Esophagus squamous epithelium (tissue), 5 donors: ENCODE results near the gene RPP21. TPM values are rescaled to one million over a fixed set of nuclear protein-coding genes. Genes with fewer than 3 reads are reported as not detected.
"Not testable (repeated sequence)": the region's sequence is repeated elsewhere in the genome, so short reads cannot be mapped to it uniquely, and the experiment has no call there.

Source experiments
- DNase-seq: peaks from one replicate; lab custom pipeline; 2025; lab: John Stamatoyannopoulos, UW
- H3K27ac ChIP-seq, 4 donors: fragments of 200-600 bp; sonication (generic); one replicate each; pipeline ENCODE4 v1.5.1; 2016 to 2019; ENCODE audit warnings: mild to moderate bottlenecking in 1 of 4
- H3K27me3 ChIP-seq, 4 donors: fragments of 200-600 bp; sonication (generic); 1 replicate in 3 of 4; 2 replicates in 1 of 4; pipeline versions ENCODE4 v1.5.1 to v1.6.0; 2017 to 2021; ENCODE audit warnings: antibody characterized with exemption in 1 of 4
- H3K36me3 ChIP-seq, 3 donors: fragments of 200-600 bp; sonication (generic); one replicate each; pipeline ENCODE4 v1.5.1; 2016 to 2019
- H3K4me1 ChIP-seq, 3 donors: fragments of 200-600 bp; sonication (generic); one replicate each; pipeline ENCODE4 v1.5.1; 2017 to 2019
- H3K4me3 ChIP-seq, 4 donors: fragments of 200-600 bp; sonication (generic); 1 replicate in 3 of 4; 2 replicates in 1 of 4; pipeline ENCODE4 v1.5.1; 2016 to 2019; ENCODE audit warnings: mild to moderate bottlenecking in 2 of 4, moderate library complexity in 1 of 4
- H3K9me3 ChIP-seq, 3 donors: fragments of 200-600 bp; sonication (generic); one replicate each; pipeline ENCODE4 v1.5.1; 2016 to 2019
- POLR2A ChIP-seq, 4 donors: fragments of 450-650 bp; IDR thresholded peaks; one replicate each; pipeline ENCODE4 v1.6.1; 2017; ENCODE audit warnings: antibody characterized with exemption in 4 of 4, mild to moderate bottlenecking in 4 of 4, moderate library complexity in 3 of 4
- WGBS, 2 donors: methylation state at CpG; one replicate each; pipeline ENCODE4 v1.1.5; 2018; 5-methylcytosine and 5-hydroxymethylcytosine counted together
- intact Hi-C: fragments of 100-400 bp; cut with DNase I; formaldehyde crosslinking; loops from one replicate; pipeline ENCODE4 v1.15.0; 2022
- total RNA-seq, 4 donors: library from RNA; depleted of rRNA; stranded (reverse); fragments of >200 nt; gene quantifications; one replicate each; pipeline ENCODE4 v1.1.0, GENCODE V29; 2016
- TF ChIP-seq, protein P1 (sequence below), 6 experiments: fragments of 450-650 bp in 4 of 6; fragments of 200-600 bp in 2 of 6; sonication (generic) in 2 of 6; IDR thresholded peaks; one replicate each; pipeline ENCODE4 v1.5.1; 2016 to 2019; ENCODE audit warnings: antibody characterized with exemption in 6 of 6, mild to moderate bottlenecking in 4 of 6, moderate library complexity in 4 of 6
- donor health status: DM: yes; HTN: yes; CAD: no.

The RPP21 gene
- total RNA-seq, 4 donors from 2014 or later: 60.2 to 101 (median 81.7) TPM

DNA sequence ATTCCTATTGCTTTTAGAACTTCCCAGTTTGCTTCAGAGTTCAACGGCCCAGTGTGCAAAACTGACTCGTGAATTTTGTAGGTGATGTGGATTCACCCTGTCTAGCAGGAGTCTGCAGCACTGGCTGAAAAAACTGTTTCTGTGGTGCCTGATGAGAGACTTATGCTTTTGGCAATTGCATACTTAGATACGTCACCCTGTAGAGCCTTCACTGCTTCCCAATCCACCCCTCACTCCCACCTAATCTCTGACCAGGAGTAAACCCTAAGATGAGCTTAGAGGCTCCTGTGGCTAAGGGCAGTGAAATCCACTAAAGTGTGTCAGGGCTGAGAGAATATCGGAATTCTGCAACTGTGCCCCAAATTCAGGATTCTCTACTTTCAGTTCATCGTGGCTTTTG, 14.3 kb downstream of the RPP21 start:
- peaks cover 0 to 10% (median 7%) of the 10 kb centered on the region in 3 donors for H3K4me1 ChIP-seq
- H3K36me3 ChIP-seq: no peaks in the 10 kb centered on the region
- 49 to 60% methylated on average over 5 of the region's 5 CpGs for WGBS, 2 donors
- H3K4me3 ChIP-seq: no peak overlapping the region
- H3K9me3 ChIP-seq: peaks cover 0 to 4% (median 0%) of the 10 kb centered on the region in 3 donors
- H3K27ac ChIP-seq: no peak overlapping the region
- H3K27me3 ChIP-seq: peaks cover 0 to 88% (median 3%) of the 10 kb centered on the region in 4 donors
- TF ChIP-seq, protein P1, sequence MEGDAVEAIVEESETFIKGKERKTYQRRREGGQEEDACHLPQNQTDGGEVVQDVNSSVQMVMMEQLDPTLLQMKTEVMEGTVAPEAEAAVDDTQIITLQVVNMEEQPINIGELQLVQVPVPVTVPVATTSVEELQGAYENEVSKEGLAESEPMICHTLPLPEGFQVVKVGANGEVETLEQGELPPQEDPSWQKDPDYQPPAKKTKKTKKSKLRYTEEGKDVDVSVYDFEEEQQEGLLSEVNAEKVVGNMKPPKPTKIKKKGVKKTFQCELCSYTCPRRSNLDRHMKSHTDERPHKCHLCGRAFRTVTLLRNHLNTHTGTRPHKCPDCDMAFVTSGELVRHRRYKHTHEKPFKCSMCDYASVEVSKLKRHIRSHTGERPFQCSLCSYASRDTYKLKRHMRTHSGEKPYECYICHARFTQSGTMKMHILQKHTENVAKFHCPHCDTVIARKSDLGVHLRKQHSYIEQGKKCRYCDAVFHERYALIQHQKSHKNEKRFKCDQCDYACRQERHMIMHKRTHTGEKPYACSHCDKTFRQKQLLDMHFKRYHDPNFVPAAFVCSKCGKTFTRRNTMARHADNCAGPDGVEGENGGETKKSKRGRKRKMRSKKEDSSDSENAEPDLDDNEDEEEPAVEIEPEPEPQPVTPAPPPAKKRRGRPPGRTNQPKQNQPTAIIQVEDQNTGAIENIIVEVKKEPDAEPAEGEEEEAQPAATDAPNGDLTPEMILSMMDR (IDR thresholded peaks at IDR 0.05): no peak
- no peak for TF ChIP-seq POLR2A (IDR thresholded peaks at IDR 0.05)
- intact Hi-C loops: no loop called here
- no peak for DNase-seq

DNA sequence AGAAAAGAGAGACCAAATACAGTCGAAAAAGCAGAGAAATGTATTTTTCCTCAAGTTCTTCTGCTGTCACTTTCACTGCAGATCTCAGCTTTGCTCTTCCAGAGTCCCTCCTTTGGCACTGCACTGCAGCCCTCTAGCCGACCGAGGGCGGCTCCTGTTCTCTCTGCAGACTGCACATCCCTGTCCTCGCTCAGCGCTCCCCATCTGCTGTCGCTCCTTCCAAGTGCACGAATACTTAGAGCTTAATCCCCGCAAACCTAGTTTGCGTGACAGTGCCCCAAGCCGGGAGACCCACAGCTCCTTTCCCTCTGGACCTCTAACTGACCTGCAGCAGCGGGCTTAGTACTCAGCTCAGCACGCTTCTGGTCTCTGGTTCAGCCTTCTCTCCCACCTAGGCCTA, 15.2 kb downstream of the RPP21 start:
- H3K9me3 ChIP-seq: peaks cover 0 to 4% (median 0%) of the 10 kb centered on the region in 3 donors
- no peak overlapping the region for H3K27ac ChIP-seq
- H3K4me3 ChIP-seq: no peak overlapping the region
- H3K36me3 ChIP-seq: no peaks in the 10 kb centered on the region
- peaks cover 0 to 10% (median 7%) of the 10 kb centered on the region in 3 donors for H3K4me1 ChIP-seq
- WGBS, 2 donors: 62 to 64% methylated on average over 13 of the region's 13 CpGs
- TF ChIP-seq POLR2A (IDR thresholded peaks at IDR 0.05): no peak
- TF ChIP-seq, protein P1 (IDR thresholded peaks at IDR 0.05): no peak
- intact Hi-C loops: no loop called here
- H3K27me3 ChIP-seq: peaks cover 0 to 92% (median 3%) of the 10 kb centered on the region in 4 donors
- DNase-seq: no peak

GRCh38 chr6:30361661-30362060, 16.7 kb downstream of the RPP21 start:
- peaks cover 0 to 4% (median 0%) of the 10 kb centered on the region in 3 donors for H3K9me3 ChIP-seq
- WGBS, 2 donors: 71 to 76% methylated on average over 2 of the region's 2 CpGs
- H3K4me1 ChIP-seq: peaks cover 0 to 10% (median 7%) of the 10 kb centered on the region in 3 donors
- H3K4me3 ChIP-seq: no peak overlapping the region
- intact Hi-C loops: no loop called here
- no peak overlapping the region for H3K27ac ChIP-seq
- TF ChIP-seq POLR2A (IDR thresholded peaks at IDR 0.05): no peak
- TF ChIP-seq, protein P1 (IDR thresholded peaks at IDR 0.05): no peak
- no peaks in the 10 kb centered on the region for H3K36me3 ChIP-seq
- no peak for DNase-seq
- H3K27me3 ChIP-seq: peaks cover 0 to 87% (median 3%) of the 10 kb centered on the region in 4 donors

GRCh38 chr6:30363459-30363858, 18.5 kb downstream of the RPP21 start:
- H3K9me3 ChIP-seq: peaks cover 0 to 4% (median 0%) of the 10 kb centered on the region in 3 donors
- no peaks in the 10 kb centered on the region for H3K36me3 ChIP-seq
- TF ChIP-seq, protein P1 (IDR thresholded peaks at IDR 0.05): no peak
- TF ChIP-seq POLR2A (IDR thresholded peaks at IDR 0.05): no peak
- intact Hi-C loops: no loop called here
- H3K4me1 ChIP-seq: no peaks in the 10 kb centered on the region
- WGBS, 2 donors: 48 to 90% methylated on average over 2 of the region's 2 CpGs
- no peak for DNase-seq
- peaks cover 0 to 85% (median 0%) of the 10 kb centered on the region in 4 donors for H3K27me3 ChIP-seq
- H3K27ac ChIP-seq: no peak overlapping the region
- no peak overlapping the region for H3K4me3 ChIP-seq

DNA sequence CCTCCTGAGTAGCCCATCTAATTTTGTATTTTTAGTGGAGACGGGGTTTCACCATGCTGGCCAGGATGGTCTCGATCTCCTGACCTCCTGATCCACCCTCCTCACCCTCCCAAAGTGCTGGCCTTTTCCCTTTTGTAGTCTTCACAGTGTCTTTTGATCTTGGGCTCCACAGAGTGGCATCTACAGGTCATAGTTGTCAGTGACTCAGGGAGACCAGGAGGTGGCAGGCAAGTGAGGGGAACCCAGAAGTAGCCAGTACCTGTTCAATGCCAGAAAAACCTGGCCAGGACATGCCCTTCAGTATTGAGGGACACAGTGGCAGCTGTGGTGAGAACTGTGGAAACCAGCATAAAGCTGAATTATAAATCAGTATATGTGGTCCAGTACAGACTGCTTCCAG, 19.6 kb downstream of the RPP21 start:
- H3K27me3 ChIP-seq: peaks cover 0 to 83% (median 0%) of the 10 kb centered on the region in 4 donors
- 75 to 94% methylated on average over 2 of the region's 2 CpGs for WGBS, 2 donors
- peaks cover 0 to 4% (median 0%) of the 10 kb centered on the region in 3 donors for H3K9me3 ChIP-seq
- H3K4me1 ChIP-seq: no peaks in the 10 kb centered on the region
- TF ChIP-seq, protein P1 (IDR thresholded peaks at IDR 0.05): no peak
- no peak for TF ChIP-seq POLR2A (IDR thresholded peaks at IDR 0.05)
- H3K36me3 ChIP-seq: no peaks in the 10 kb centered on the region
- no peak for DNase-seq
- intact Hi-C loops: no loop called here
- H3K27ac ChIP-seq: no peak overlapping the region
- no peak overlapping the region for H3K4me3 ChIP-seq

DNA sequence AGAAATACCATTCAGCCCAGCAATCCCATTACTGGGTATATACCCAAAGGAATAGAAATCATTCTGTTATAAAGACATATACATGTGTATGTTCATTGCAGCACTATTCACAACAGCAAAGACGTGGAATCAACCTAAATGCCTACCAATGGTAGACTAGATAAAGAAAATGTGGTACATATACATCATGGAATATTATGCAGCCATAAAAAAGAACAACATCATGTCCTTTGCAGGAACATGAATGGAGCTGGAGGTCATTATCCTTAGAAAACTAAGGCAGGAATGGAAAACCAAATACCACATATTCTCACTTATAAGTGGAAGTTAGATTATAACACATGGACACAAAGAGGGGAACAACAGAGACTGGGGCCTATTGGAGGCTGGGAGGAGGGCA, 24.3 kb downstream of the RPP21 start:
- 31 to 43% methylated on average over 1 of the region's 1 CpG for WGBS, 2 donors
- H3K4me3 ChIP-seq: not testable (repeated sequence)

More for the DNA sequence above, 24.3 kb downstream of the RPP21 start:
- H3K4me1 ChIP-seq, H3K9me3 ChIP-seq, DNase-seq, intact Hi-C loops, H3K36me3 ChIP-seq, H3K27ac ChIP-seq: not testable (repeated sequence)
- peaks cover 0 to 47% (median 0%) of the 10 kb centered on the region in 4 donors for H3K27me3 ChIP-seq
